GM12878 (cell line): ENCODE data around the gene SLIT1. TPM values are rescaled to one million over a fixed set of nuclear protein-coding genes. Genes with fewer than 3 reads are reported as not detected.

Experiments
- ATAC-seq: fragments of 200-7000 bp; cut with Tn5 transposase; 3 replicates; pipeline ENCODE4 v1.9.1; 2020; ENCODE audit warnings: mild to moderate bottlenecking, moderate library complexity
- BruUV-seq: library from RNA; stranded (reverse); fragments of 400-500 nt; replicated peaks from 2 replicates; lab custom pipeline; 2021; lab: Mats Ljungman, UMichigan
- CTCF ChIA-PET: fragments of 300-600 bp; sonication (Branson Sonifier 250); formaldehyde crosslinking; extraction: SDS; loops from one replicate; lab custom pipeline; 2021; ENCODE audit warnings: inconsistent platforms; lab: Yijun Ruan, JAX
- POLR2A ChIA-PET: fragments of 350-600 bp; formaldehyde crosslinking; extraction: SDS; loops from one replicate; lab custom pipeline; 2021; ENCODE audit warnings: inconsistent platforms; lab: Charles Lee
- RAD21 ChIA-PET: fragments of 300-600 bp; sonication (Branson Sonifier 250); formaldehyde crosslinking; loops from one replicate; lab custom pipeline; 2023; ENCODE audit warnings: antibody characterized with exemption; ENCODE audit not compliant: unreplicated experiment; lab: Charles Lee
- SMC1A ChIA-PET: fragments of 300-600 bp; sonication (Branson Sonifier 250); formaldehyde crosslinking; loops from one replicate; lab custom pipeline; 2023; ENCODE audit not compliant: unreplicated experiment, uncharacterized antibody; lab: Charles Lee
- DNase-seq: peaks from one replicate; pipeline ENCODE4 v3.0.0-alpha.2; 2011; ENCODE audit warnings: low read depth, low spot score
- FAIRE-seq: peaks from 3 replicates; lab custom pipeline; 2011; peaks lifted over from hg19 to GRCh38; lab: Jason Lieb, UNC
- H2AFZ ChIP-seq: 2 replicates; pipeline ENCODE4 v1.6.0; 2011; ENCODE audit warnings: low read depth, low read length, control low read depth; ENCODE audit not compliant: control insufficient read depth
- H3K27ac ChIP-seq: 2 replicates; pipeline ENCODE4 v1.5.1; 2011; ENCODE audit warnings: control low read depth; ENCODE audit not compliant: control insufficient read depth, insufficient read depth
- H3K27me3 ChIP-seq, 2 experiments: replicated peaks in 1 of 2; 2 replicates each; pipeline versions ENCODE4 v1.6.0 to v1.6.1; 2011; ENCODE audit warnings: low read length in 1 of 2; ENCODE audit not compliant: control insufficient read depth in 2 of 2, insufficient read depth in 2 of 2
- H3K36me3 ChIP-seq, 2 experiments: 2 replicates each; pipeline ENCODE4 v1.5.1; 2011; ENCODE audit warnings: low read length in 1 of 2; ENCODE audit not compliant: control insufficient read depth in 2 of 2, insufficient read depth in 2 of 2
- H3K4me1 ChIP-seq: 2 replicates; pipeline ENCODE4 v1.6.1; 2011; ENCODE audit warnings: mild to moderate bottlenecking, low read length, moderate library complexity, mixed read lengths; ENCODE audit not compliant: control insufficient read depth, insufficient read depth
- H3K4me2 ChIP-seq: 2 replicates; pipeline ENCODE4 v1.6.0; 2011; ENCODE audit warnings: control low read depth; ENCODE audit not compliant: control insufficient read depth, insufficient read depth
- H3K4me3 ChIP-seq: fragments of 200-600 bp; sonication (generic); 2 replicates; pipeline ENCODE4 v1.5.1; 2016
- H3K79me2 ChIP-seq: 2 replicates; pipeline ENCODE4 v1.6.0; 2011; ENCODE audit warnings: low read length; ENCODE audit not compliant: control insufficient read depth, insufficient read depth
- H3K9ac ChIP-seq: 2 replicates; pipeline ENCODE4 v1.8.0; 2011; ENCODE audit warnings: low read length, control low read depth, mixed read lengths; ENCODE audit not compliant: control insufficient read depth, insufficient read depth
- H3K9me3 ChIP-seq: replicated peaks from 3 replicates; pipeline ENCODE4 v1.5.1; 2011; ENCODE audit warnings: mild to moderate bottlenecking, low read length; ENCODE audit not compliant: control insufficient read depth, insufficient read depth
- H4K20me1 ChIP-seq: 2 replicates; pipeline ENCODE4 v1.6.0; 2011; ENCODE audit not compliant: control insufficient read depth, insufficient read depth
- IRF5 ChIP-seq: fragments of 450-650 bp; IDR thresholded peaks from 2 replicates; pipeline ENCODE4 v1.6.1; 2017; ENCODE audit warnings: borderline replicate concordance
- NFYA ChIP-seq: IDR thresholded peaks from 2 replicates; pipeline ENCODE4 v1.6.1; 2011; ENCODE audit warnings: low read depth, mild to moderate bottlenecking, low read length, improper control_type of control experiment, borderline replicate concordance
- NRF1 ChIP-seq: conservative IDR thresholded peaks from 2 replicates; pipeline ENCODE4 v1.6.1; 2011; ENCODE audit warnings: mild to moderate bottlenecking, low read depth, low read length, improper control_type of control experiment
- POU2F2 ChIP-seq: IDR thresholded peaks from 3 replicates; pipeline ENCODE4 v1.6.1; 2011; ENCODE audit warnings: low read depth, mild to moderate bottlenecking, low read length, borderline replicate concordance
- RB1 ChIP-seq: fragments of 450-650 bp; formaldehyde crosslinking; IDR thresholded peaks from 2 replicates; pipeline ENCODE4 v1.6.1; 2017; ENCODE audit warnings: mild to moderate bottlenecking, borderline replicate concordance
- TCF12 ChIP-seq: IDR thresholded peaks from 2 replicates; pipeline ENCODE4 v1.6.1; 2011; ENCODE audit warnings: low read depth, mild to moderate bottlenecking, low read length
- WGBS: methylation state at CpG from one replicate; pipeline ENCODE4 v1.1.6; 2016; ENCODE audit warnings: low lambda C conversion rate; ENCODE audit not compliant: insufficient replicate concordance, insufficient coverage; ENCODE audit errors: missing lambda C conversion rate; 5-methylcytosine and 5-hydroxymethylcytosine counted together
- in situ Hi-C: fragments of 300-500 bp; cut with MboI; formaldehyde crosslinking; loops from 9 replicates; pipeline ENCODE4 v1.14.3; 2018; ENCODE audit warnings: mixed read lengths
- intact Hi-C: fragments of 100-400 bp; cut with micrococcal nuclease; formaldehyde crosslinking; loops from one replicate; pipeline ENCODE4 v1.14.2; 2022; ENCODE audit not compliant: unreplicated experiment
- polyA plus RNA-seq, 11 experiments: library from polyadenylated mRNA; depleted of rRNA in 4 of 11; unstranded in 6 of 11; stranded (reverse) in 5 of 11; fragments of >200 nt; fragmentation: Nextera tagmentation in 4 of 11; fragmentation: Illumina TruSeq in 1 of 11; extraction: Ambion mirVana in 4 of 11; extraction: Trizol in 1 of 11; gene quantifications; 1 replicate in 1 of 11; 2 replicates in 10 of 11; pipeline versions ENCODE4 v1.2.1 to v1.2.3, GENCODE V29; 2011 to 2016; ENCODE audit warnings: inconsistent platforms in 2 of 11, missing spikeins in 2 of 11, low read depth in 1 of 11
- total RNA-seq, 4 experiments: library from RNA; depleted of rRNA in 3 of 4; stranded (reverse); fragments of >200 nt in 3 of 4; fragmentation: Illumina TruSeq in 1 of 4; extraction: Trizol in 1 of 4; gene quantifications; 2 replicates each; pipeline versions ENCODE4 v1.2.1 to v1.2.3, GENCODE V29; 2013 to 2021

SLIT1 gene
- total and polyA plus RNA-seq, 10 of the 15 experiments (the other 5 are each of a cell fraction or from before 2014, with no cell fraction given), result 0.04 to 0.19 (median 0.06) TPM; not detected in 4

DNA sequence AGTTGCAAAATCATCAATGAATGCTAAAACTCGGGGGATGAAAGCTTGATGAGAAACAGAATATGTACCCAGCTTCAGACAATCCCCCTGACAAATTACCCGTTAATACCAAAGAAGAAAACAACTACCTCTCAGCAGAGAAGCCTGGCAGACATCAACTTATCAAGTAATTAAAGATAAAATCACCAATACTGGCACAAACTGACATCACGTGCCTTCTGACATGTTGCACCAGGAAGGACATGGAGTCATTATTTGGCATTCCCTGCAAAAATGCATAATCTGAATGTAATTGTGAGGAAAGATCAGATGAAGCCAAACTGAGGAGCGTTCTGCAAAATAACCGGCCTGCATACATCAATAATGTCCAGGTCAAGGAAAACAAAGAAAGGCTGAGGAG, 7.7 kb downstream of the SLIT1 start (continued):
- TF ChIP-seq NFYA (no peak), TCF12 (no peak), IRF5 (no peak)
- TF ChIP-seq, all 136 proteins: peak for 0

DNA sequence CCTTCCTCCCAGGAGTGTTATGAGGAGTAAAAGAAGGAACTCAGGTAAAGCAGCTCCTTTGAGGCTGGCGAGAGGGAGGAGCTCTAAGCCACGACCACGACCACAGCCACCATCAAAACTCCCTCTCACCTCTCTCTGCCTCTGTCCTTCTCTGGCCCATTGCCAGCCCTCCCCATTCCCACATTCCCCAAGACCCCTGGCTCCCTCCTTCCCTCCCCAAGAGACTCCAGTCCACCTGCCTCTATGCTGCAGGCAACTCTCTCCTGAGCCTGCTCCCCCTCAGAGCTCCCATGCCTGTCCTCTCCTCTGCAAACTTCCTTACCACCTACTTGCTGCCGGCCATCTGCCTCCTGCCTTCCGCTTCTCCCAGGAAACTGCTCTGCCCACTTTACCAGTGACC, 9.5 kb downstream of the SLIT1 start:
- no peak for FAIRE-seq
- RAD21 ChIA-PET, result no interaction called here
- WGBS, result 4% methylated on average over 5 of the region's 5 CpGs
- SMC1A ChIA-PET, result no interaction called here
- Histone ChIP-seq H3K9ac (no peak overlapping the region), H2AFZ (no peak overlapping the region), H3K4me3 (no peak overlapping the region), H3K4me1 (no peaks in the 10 kb centered on the region), H3K27me3 (peaks cover 4 to 8% of the 10 kb centered on the region in 2 experiments; a peak in 3 of 4 replicates), H4K20me1 (no peaks in the 10 kb centered on the region), H3K27ac (no peak overlapping the region), H3K9me3 (no peaks in the 10 kb centered on the region), H3K79me2 (no peaks in the 10 kb centered on the region), H3K36me3 (no peaks in the 10 kb centered on the region), H3K4me2 (no peak overlapping the region)
- no peak for DNase-seq
- CTCF ChIA-PET, result interaction anchor here (1.5 to 2.5 kb wide), 2 partner anchors 18 to 20 kb away, joined by 4 to 8 read pairs; no protein-coding TSS in a partner anchor
- POLR2A ChIA-PET, result no interaction called here
- in situ Hi-C loops, result no loop called here
- no TSS peak for BruUV-seq
- intact Hi-C loops, result no loop called here
- ATAC-seq, result no peak
- no peak for TF ChIP-seq NRF1
- TF ChIP-seq RB1, result no peak
- no peak for TF ChIP-seq POU2F2
